Esophagus muscularis mucosa (tissue), 4 donors: ENCODE results near the gene PDXDC1. TPM values are rescaled to one million over a fixed set of nuclear protein-coding genes. Genes with fewer than 3 reads are reported as not detected.
"Not testable (repeated sequence)": the region's sequence is repeated elsewhere in the genome, so short reads cannot be mapped to it uniquely, and the experiment has no call there.

Experiments
- DNase-seq: peaks from one replicate; pipeline ENCODE4 v3.0.0-alpha.2; 2017; ENCODE audit errors: extremely low spot score
- H3K27ac ChIP-seq, 4 donors: fragments of 200-600 bp; sonication (generic); replicated peaks in 1 of 4; 1 replicate in 3 of 4; 2 replicates in 1 of 4; pipeline ENCODE4 v1.5.1; 2016 to 2019; ENCODE audit warnings: mild to moderate bottlenecking in 1 of 4
- H3K27me3 ChIP-seq, 4 donors: fragments of 200-600 bp; sonication (generic); one replicate each; pipeline versions ENCODE4 v1.5.1 to v1.6.0; 2016 to 2019
- H3K36me3 ChIP-seq, 4 donors: fragments of 200-600 bp; sonication (generic); one replicate each; pipeline ENCODE4 v1.5.1; 2016 to 2019
- H3K4me1 ChIP-seq, 4 donors: fragments of 200-600 bp; sonication (generic); one replicate each; pipeline ENCODE4 v1.5.1; 2016 to 2019
- H3K4me3 ChIP-seq, 4 donors: fragments of 200-600 bp; sonication (generic); 1 replicate in 2 of 4; 2 replicates in 2 of 4; pipeline ENCODE4 v1.5.1; 2016 to 2019; ENCODE audit warnings: mild to moderate bottlenecking in 4 of 4, moderate library complexity in 1 of 4
- H3K9me3 ChIP-seq, 4 donors: fragments of 200-600 bp; sonication (generic); 1 replicate in 3 of 4; 2 replicates in 1 of 4; pipeline ENCODE4 v1.5.1; 2016 to 2019
- EP300 ChIP-seq: sonication (generic); formaldehyde crosslinking; IDR thresholded peaks from one replicate; pipeline ENCODE4 v1.6.1; 2017; ENCODE audit warnings: antibody characterized with exemption
- POLR2A ChIP-seq: fragments of 450-650 bp; IDR thresholded peaks from one replicate; pipeline ENCODE4 v1.6.1; 2017; ENCODE audit warnings: antibody characterized with exemption, moderate library complexity, mild to moderate bottlenecking, low read depth
- POLR2AphosphoS5 ChIP-seq, 2 donors: sonication (generic); formaldehyde crosslinking; IDR thresholded peaks; one replicate each; pipeline ENCODE4 v1.6.1; 2017; ENCODE audit warnings: antibody characterized with exemption in 2 of 2
- WGBS: methylation state at CpG from one replicate; pipeline ENCODE4 v1.1.5; 2018; 5-methylcytosine and 5-hydroxymethylcytosine counted together
- intact Hi-C: fragments of 100-400 bp; cut with DNase I; formaldehyde crosslinking; loops from one replicate; pipeline ENCODE4 v1.15.1; 2023
- total RNA-seq, 4 donors: library from RNA; depleted of rRNA; stranded (reverse); fragments of >200 nt; gene quantifications; one replicate each; pipeline versions ENCODE4 v1.1.0 to v1.2.1, GENCODE V29; 2016
- TF ChIP-seq, protein P1 (sequence below), 3 experiments: fragments of 200-600 bp in 2 of 3; fragments of 450-650 bp in 1 of 3; sonication (generic) in 2 of 3; IDR thresholded peaks; one replicate each; pipeline ENCODE4 v1.5.1; 2017 to 2019; ENCODE audit warnings: antibody characterized with exemption in 3 of 3, mild to moderate bottlenecking in 2 of 3, moderate library complexity in 1 of 3

The PDXDC1 gene
- total RNA-seq, 4 donors from 2014 or later = 74.3 to 91.3 (median 85.9) TPM

DNA sequence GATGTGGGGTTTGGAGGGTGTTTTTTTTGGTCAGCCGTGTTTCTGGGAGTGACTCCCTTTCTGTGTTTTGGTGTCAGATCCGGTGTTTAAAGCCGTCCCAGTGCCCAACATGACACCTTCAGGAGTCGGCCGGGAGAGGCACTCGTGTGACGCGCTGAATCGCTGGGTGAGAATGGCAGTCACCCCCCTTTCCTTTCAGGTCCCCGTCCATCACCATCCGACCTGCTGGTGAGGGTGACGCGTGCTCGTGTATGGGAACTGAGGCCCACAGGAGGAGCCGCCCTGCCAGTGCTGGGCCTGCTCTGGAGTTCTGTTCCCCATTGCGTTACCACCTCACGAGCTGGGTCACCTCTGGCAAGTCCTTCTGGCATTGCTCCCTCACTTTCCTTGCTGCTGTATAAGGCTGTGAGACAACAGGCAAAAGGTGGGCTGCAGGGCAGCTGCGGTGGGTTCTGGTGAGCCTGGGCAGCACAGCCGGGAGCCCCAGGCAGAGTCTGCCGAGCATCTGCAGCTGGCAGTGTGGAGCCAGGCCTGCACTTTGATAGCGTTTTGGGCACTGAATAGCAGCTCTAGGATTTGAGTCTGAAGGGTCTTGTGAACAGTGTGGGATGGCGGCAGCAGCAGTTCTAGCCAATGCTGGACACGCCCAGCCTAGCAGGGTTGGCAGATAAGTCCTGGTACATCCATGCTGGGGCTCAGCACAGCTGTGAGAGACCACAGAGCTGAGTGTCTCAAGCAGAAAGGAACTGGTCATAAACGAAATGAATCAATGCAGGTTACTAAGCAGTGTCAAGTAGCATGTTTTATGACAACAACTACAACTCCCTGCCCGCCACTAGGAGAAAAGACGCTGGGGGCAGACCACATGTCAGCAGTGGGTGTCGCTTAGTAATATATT is 54.2 kb downstream of the PDXDC1 start:
- H3K4me3 ChIP-seq, intact Hi-C loops, DNase-seq, H3K9me3 ChIP-seq, H3K27me3 ChIP-seq: not testable (repeated sequence)
- Histone ChIP-seq H3K27ac (peak overlapping the region in 3 of 4 donors; percentile 13 to 60 (median 55)), H3K36me3 (peaks cover 50 to 88% (median 75%) of the 10 kb centered on the region in 4 donors), H3K4me1 (peaks cover 0 to 39% (median 23%) of the 10 kb centered on the region in 4 donors)
- 91% methylated on average over 25 of the region's 27 CpGs for WGBS

DNA sequence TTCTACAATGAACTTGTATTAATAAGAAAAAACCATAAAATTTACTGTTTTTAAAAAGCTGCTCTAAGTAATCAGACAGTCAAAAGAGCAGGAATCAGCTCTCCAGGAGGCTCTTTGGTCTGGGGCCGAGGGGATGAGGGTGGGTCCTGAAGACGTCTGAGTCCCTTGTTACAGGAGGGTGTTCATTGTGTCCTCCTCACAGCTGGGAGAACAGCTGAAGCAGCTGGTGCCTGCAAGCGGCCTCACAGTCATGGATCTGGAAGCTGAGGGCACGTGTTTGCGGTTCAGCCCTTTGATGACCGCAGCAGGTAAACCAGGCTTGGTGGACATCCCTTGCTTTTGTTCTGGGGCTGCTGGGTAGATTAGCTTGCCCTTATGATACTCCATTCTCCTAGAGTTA is 54.9 kb downstream of the PDXDC1 start:
- 89% methylated on average over 4 of the region's 6 CpGs for WGBS
- Histone ChIP-seq H3K27ac (peak overlapping the region in 2 of 4 donors; percentile 55 to 60), H3K4me1 (peaks cover 0 to 32% (median 22%) of the 10 kb centered on the region in 4 donors), H3K36me3 (peaks cover 52 to 88% (median 76%) of the 10 kb centered on the region in 4 donors)
- intact Hi-C loops, H3K9me3 ChIP-seq, DNase-seq, H3K4me3 ChIP-seq, H3K27me3 ChIP-seq: not testable (repeated sequence)

- H3K36me3 ChIP-seq = peaks cover 62 to 93% (median 78%) of the 10 kb centered on the region in 4 donors
- H3K9me3 ChIP-seq = no peaks in the 10 kb centered on the region
- H3K27ac ChIP-seq = no peak overlapping the region
- H3K4me3 ChIP-seq = no peak overlapping the region
- TF ChIP-seq, protein P1, sequence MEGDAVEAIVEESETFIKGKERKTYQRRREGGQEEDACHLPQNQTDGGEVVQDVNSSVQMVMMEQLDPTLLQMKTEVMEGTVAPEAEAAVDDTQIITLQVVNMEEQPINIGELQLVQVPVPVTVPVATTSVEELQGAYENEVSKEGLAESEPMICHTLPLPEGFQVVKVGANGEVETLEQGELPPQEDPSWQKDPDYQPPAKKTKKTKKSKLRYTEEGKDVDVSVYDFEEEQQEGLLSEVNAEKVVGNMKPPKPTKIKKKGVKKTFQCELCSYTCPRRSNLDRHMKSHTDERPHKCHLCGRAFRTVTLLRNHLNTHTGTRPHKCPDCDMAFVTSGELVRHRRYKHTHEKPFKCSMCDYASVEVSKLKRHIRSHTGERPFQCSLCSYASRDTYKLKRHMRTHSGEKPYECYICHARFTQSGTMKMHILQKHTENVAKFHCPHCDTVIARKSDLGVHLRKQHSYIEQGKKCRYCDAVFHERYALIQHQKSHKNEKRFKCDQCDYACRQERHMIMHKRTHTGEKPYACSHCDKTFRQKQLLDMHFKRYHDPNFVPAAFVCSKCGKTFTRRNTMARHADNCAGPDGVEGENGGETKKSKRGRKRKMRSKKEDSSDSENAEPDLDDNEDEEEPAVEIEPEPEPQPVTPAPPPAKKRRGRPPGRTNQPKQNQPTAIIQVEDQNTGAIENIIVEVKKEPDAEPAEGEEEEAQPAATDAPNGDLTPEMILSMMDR (IDR thresholded peaks at IDR 0.05) = no peak
- TF ChIP-seq POLR2AphosphoS5 (IDR thresholded peaks at IDR 0.05) (no peak), POLR2A (no peak), EP300 (no peak)
- intact Hi-C loops = no loop called here
- no peak for DNase-seq
- H3K4me1 ChIP-seq = peaks cover 0 to 23% (median 17%) of the 10 kb centered on the region in 4 donors
- 71% methylated on average over 2 of the region's 2 CpGs for WGBS
- no peaks in the 10 kb centered on the region for H3K27me3 ChIP-seq
These were observed 56.4 kb downstream of the PDXDC1 start for GRCh38 chr16:15031179-15031578.

DNA sequence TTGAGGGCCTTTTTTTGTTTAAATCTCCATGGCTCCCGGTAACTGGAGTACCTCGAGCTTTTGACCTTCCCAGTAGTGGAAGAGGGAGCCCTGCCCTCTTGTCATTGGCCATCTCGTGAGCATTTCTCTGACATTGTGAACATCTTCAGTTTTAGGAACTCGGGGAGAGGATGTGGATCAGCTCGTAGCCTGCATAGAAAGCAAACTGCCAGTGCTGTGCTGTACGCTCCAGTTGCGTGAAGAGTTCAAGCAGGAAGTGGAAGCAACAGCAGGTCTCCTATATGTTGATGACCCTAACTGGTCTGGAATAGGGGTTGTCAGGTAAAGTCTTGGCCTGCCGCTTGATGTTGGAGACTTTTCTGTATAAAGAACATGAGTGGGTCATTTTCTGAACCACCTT is 56.8 kb downstream of the PDXDC1 start:
- intact Hi-C loops = no loop called here
- TF ChIP-seq POLR2AphosphoS5 (IDR thresholded peaks at IDR 0.05) (no peak), POLR2A (no peak), EP300 (no peak)
- TF ChIP-seq, protein P1 (IDR thresholded peaks at IDR 0.05) = no peak
- peaks cover 63 to 97% (median 80%) of the 10 kb centered on the region in 4 donors for H3K36me3 ChIP-seq
- WGBS = 91% methylated on average over 8 of the region's 8 CpGs
- no peak for DNase-seq
- no peaks in the 10 kb centered on the region for H3K9me3 ChIP-seq
- no peak overlapping the region for H3K27ac ChIP-seq
- H3K4me1 ChIP-seq = peaks cover 0 to 23% (median 17%) of the 10 kb centered on the region in 4 donors
- no peak overlapping the region for H3K4me3 ChIP-seq
- no peaks in the 10 kb centered on the region for H3K27me3 ChIP-seq

GRCh38 chr16:15032547-15033308 is 57.9 kb downstream of the PDXDC1 start:
- no peaks in the 10 kb centered on the region for H3K27me3 ChIP-seq
- no peaks in the 10 kb centered on the region for H3K9me3 ChIP-seq
- H3K36me3 ChIP-seq = peaks cover 63 to 97% (median 89%) of the 10 kb centered on the region in 4 donors
- H3K4me3 ChIP-seq = no peak overlapping the region
- TF ChIP-seq EP300 (no peak), POLR2A (no peak), POLR2AphosphoS5 (IDR thresholded peaks at IDR 0.05) (no peak)
- TF ChIP-seq, protein P1 (IDR thresholded peaks at IDR 0.05) = no peak
- no peak for DNase-seq
- intact Hi-C loops = no loop called here
- H3K27ac ChIP-seq = no peak overlapping the region
- H3K4me1 ChIP-seq = peaks cover 0 to 23% (median 15%) of the 10 kb centered on the region in 4 donors
- 89% methylated on average over 13 of the region's 13 CpGs for WGBS
